ENCODE measurements around the gene TTR.

DNA sequence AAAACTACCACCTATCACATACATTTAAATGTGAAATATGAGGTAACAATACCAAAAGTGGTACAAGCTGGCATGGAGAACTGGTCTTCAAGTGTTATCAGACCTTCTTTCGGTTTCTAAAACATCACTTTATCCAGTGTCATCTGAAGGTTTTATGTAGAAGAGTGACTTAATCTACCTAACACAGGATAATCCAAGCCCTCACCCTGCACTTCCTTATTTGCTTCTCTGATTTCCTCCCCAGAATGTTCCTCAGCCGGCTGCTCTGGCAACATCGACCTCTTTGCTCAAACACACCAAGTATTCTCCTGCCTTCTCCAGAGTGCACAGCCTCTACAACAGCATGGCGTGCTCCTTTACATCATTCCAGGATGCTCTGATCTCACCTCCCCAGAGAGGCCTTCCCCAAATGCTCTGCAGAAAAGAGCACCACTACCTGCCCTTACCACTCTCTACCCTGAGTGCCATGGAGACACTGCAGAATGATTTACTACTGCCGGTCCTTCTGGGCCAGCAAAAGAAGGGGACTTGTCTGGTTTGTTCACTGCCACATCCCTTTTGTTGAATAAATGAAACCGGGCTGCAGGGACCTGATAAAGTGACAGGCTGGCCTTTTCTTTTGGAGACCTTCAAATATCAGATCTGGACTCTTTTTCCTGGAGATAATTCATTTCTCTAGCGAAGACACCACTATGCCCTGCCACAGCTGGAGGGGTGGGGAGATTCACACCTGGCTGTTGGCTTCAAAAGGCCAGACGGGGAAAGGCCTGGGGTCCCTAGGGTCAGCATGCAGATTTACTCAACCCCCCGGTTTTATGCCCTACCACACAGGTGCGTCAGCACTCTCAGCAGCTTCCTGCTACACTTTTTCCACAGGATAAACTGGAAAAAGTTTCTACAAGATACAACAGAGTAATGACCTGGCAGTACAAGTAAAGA, 42.0 kb downstream of the TTR start:
- TF ChIP-seq, protein P1, sequence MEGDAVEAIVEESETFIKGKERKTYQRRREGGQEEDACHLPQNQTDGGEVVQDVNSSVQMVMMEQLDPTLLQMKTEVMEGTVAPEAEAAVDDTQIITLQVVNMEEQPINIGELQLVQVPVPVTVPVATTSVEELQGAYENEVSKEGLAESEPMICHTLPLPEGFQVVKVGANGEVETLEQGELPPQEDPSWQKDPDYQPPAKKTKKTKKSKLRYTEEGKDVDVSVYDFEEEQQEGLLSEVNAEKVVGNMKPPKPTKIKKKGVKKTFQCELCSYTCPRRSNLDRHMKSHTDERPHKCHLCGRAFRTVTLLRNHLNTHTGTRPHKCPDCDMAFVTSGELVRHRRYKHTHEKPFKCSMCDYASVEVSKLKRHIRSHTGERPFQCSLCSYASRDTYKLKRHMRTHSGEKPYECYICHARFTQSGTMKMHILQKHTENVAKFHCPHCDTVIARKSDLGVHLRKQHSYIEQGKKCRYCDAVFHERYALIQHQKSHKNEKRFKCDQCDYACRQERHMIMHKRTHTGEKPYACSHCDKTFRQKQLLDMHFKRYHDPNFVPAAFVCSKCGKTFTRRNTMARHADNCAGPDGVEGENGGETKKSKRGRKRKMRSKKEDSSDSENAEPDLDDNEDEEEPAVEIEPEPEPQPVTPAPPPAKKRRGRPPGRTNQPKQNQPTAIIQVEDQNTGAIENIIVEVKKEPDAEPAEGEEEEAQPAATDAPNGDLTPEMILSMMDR (conservative IDR thresholded peaks at IDR 0.05; ENCODE audit: low read depth in 2 of 2) = no peak
- TF ChIP-seq JUNB (IDR thresholded peaks at IDR 0.05; ENCODE audit: unreplicated experiment) = no peak
- TF ChIP-seq, protein P2, sequence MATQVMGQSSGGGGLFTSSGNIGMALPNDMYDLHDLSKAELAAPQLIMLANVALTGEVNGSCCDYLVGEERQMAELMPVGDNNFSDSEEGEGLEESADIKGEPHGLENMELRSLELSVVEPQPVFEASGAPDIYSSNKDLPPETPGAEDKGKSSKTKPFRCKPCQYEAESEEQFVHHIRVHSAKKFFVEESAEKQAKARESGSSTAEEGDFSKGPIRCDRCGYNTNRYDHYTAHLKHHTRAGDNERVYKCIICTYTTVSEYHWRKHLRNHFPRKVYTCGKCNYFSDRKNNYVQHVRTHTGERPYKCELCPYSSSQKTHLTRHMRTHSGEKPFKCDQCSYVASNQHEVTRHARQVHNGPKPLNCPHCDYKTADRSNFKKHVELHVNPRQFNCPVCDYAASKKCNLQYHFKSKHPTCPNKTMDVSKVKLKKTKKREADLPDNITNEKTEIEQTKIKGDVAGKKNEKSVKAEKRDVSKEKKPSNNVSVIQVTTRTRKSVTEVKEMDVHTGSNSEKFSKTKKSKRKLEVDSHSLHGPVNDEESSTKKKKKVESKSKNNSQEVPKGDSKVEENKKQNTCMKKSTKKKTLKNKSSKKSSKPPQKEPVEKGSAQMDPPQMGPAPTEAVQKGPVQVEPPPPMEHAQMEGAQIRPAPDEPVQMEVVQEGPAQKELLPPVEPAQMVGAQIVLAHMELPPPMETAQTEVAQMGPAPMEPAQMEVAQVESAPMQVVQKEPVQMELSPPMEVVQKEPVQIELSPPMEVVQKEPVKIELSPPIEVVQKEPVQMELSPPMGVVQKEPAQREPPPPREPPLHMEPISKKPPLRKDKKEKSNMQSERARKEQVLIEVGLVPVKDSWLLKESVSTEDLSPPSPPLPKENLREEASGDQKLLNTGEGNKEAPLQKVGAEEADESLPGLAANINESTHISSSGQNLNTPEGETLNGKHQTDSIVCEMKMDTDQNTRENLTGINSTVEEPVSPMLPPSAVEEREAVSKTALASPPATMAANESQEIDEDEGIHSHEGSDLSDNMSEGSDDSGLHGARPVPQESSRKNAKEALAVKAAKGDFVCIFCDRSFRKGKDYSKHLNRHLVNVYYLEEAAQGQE (IDR thresholded peaks at IDR 0.05; ENCODE audit: unreplicated experiment) = no peak
- no peak for TF ChIP-seq ZNF114 (CRISPR knock-in tag; IDR thresholded peaks at IDR 0.05)
- TF ChIP-seq EZH2 (IDR thresholded peaks at IDR 0.05; ENCODE audit: low read depth, unreplicated experiment) = no peak
- TF ChIP-seq POLR2AphosphoS5 (IDR thresholded peaks at IDR 0.05; ENCODE audit: low read depth) = no peak
- TF ChIP-seq NANOG (IDR thresholded peaks at IDR 0.05; ENCODE audit: borderline replicate concordance) = no peak
- TF ChIP-seq CREB1 (CRISPR knock-in tag; IDR thresholded peaks at IDR 0.05; ENCODE audit: low read depth) = no peak
- no peak for TF ChIP-seq EZH2phosphoT487 (IDR thresholded peaks at IDR 0.05; ENCODE audit: unreplicated experiment)
- no peak for TF ChIP-seq ZNF462 (CRISPR knock-in tag; IDR thresholded peaks at IDR 0.05)
- no peak for TF ChIP-seq STAT1 (IDR thresholded peaks at IDR 0.05; ENCODE audit: unreplicated experiment)
- TF ChIP-seq ZNF331 (CRISPR knock-in tag; IDR thresholded peaks at IDR 0.05; ENCODE audit: low read depth) = no peak
